ENCODE results near the gene EVI5.
"Not testable (repeated sequence)": the region's sequence is repeated elsewhere in the genome, so short reads cannot be mapped to it uniquely, and the experiment has no call there.

The EVI5 gene

DNA sequence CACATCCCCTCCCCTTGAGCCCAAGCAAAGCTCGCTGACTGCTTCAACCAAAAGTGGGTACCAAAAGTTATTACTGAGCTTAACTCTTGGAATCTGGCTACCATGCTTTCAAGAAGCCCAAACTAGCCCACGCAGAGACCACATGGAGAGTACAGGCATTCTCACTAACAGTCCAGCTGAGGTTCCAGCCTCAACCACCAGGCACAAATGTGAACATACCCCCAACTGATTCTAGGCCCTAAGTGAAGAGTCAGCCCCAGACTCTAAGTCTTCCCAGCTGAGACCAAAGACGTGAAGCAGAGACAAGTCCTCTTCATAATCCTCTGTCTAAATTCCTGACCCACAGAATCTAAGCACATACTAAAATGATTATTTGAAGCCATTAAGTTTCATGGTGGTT, 36.8 kb downstream of the EVI5 start:
- DNase-seq (ENCODE audit: low spot score), result no peak

DNA sequence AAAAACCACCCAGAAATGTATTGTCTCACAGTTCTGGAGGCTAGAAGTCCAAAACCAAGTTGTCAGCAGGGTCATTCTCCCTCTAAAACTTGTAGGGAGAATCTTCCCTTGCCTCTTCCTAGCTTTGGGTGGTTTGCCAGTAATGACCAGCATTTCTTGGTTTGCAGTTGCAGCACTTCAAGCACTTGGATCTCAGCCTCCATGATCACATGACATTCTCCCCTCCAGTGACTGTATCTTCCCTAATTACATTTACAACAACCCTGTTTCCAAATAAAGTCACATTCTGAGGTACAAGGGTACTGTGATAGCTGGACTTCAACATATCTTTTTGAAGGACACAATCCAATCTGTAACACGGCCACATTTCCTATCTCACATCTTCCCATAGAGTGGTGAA, 37.2 kb downstream of the EVI5 start:
- DNase-seq (ENCODE audit: low spot score), result no peak

DNA sequence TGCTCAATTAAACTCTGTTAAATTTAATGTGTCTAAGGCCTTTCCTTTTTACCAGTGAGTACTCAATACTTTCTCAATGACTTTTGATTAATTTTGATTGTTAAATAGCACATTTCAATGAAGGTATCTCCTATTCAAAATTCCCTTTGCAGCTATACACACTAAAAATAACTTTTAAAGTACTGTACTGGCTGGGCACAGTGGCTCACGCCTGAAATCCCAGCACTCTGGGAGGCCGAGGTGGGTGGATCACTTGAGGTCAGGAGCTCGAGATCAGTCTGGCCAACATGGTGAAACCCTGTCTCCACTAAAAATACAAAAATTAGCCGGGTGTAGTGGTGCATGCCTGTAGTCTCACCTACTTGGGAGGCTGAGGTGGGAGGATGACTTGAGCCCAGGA, 38.7 kb downstream of the EVI5 start:
- DNase-seq (ENCODE audit: low spot score), result not testable (repeated sequence)

DNA sequence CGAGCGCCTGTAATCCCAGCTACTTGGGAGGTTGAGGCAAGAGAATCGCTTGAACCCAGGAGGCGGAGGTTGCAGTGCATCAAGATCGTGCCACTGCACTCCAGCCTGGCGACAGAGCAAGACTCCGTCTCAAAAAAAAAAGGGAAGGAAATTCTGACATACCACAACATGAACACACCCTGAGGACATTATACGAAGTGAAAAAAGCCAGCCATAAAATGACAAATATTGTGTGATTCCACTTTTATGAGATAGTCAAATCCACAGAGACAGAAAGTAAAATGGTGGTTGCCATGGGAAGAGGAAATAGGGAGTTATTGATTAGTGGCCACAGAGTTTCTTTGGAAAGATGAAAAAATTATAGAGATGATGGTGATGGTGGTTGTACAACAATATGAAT, 41.7 kb downstream of the EVI5 start:
- DNase-seq (ENCODE audit: low spot score), result no peak

GRCh38 chr1:92739669-92740524, 45.0 kb downstream of the EVI5 start:
- no peak for DNase-seq (ENCODE audit: low spot score)

DNA sequence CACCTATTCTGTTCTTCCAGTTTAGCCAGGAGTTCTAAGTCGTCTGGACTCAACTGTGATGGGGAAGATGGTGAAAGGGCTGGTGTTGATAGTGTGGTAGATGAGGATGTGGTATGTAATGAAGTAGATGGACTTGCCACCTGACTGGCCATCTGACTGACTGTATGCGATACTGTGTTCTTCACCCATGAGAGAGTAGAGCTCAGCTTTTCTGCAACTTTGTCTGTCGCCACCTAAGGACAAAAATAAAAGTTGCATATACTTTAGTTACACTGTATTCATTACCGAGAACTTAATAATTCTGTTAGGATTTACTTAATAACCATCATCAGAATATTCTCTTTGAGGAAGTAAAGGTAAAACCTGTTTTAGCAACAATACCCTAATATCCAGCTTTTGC, 48.5 kb downstream of the EVI5 start:
- DNase-seq (ENCODE audit: low spot score), result no peak

- DNase-seq (ENCODE audit: low spot score), result no peak
These were observed 54.4 kb downstream of the EVI5 start for GRCh38 chr1:92730476-92730875.

GRCh38 chr1:92728697-92729096, 56.2 kb downstream of the EVI5 start:
- DNase-seq (ENCODE audit: low spot score), result no peak

- DNase-seq (ENCODE audit: low spot score), result not testable (repeated sequence)
These were observed 61.2 kb downstream of the EVI5 start for GRCh38 chr1:92723713-92724112.

GRCh38 chr1:92721886-92722285, 63.0 kb downstream of the EVI5 start:
- no peak for DNase-seq (ENCODE audit: low spot score)

DNA sequence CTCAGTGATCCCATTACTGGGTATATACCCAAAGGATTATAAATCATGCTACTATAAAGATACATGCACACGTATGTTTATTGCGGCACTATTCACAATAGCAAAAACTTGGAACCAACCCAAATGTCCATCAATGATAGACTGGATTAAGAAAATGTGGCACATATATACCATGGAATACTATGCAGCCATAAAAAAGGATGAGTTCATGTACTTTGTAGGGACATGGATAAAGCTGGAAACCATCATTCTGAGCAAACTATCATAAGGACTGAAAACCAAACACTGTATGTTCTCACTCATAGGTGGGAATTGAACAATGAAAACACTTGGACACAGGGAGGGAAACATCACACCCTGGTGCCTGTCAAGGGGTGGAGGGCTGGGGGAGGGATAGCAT, 63.8 kb downstream of the EVI5 start:
- not testable (repeated sequence) for DNase-seq (ENCODE audit: low spot score)

GRCh38 chr1:92715476-92715951, 69.4 kb downstream of the EVI5 start:
- not testable (repeated sequence) for DNase-seq (ENCODE audit: low spot score)

GRCh38 chr1:92713939-92714338, 71.0 kb downstream of the EVI5 start:
- DNase-seq (ENCODE audit: low spot score), result no peak

DNA sequence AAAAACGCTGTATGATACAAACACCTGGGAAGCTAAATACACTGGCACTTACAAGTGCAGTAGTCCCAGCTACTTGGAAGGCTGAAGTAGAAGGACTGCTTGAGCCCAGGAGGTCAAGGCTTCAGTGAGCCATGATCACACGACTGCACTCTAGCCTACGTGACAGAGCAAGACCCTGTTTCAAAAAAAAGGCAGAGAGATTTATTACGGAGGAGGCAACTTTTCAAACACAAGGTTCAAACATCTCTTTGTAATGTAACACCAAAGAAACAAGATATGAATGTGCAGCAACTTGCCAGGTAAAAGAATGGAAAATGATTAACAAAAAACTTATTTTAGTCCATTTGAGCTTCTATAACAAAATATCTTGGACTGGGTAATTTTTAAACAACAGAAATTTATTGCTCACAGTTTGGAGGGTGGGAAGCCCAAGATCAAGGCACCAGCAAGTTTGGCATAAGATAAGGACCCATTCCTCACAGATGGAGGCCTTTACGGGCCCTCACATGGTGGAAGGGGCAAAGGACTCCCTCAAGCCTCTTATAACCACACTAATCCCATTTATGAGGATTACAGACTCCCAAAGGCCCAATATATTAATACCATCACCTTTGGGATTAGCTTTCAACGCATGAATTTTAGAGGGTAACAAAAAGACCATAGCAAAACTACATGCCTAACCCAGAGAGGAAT, 73.3 kb downstream of the EVI5 start:
- DNase-seq (ENCODE audit: low spot score), result no peak

GRCh38 chr1:92709738-92710137, 75.2 kb downstream of the EVI5 start:
- DNase-seq (ENCODE audit: low spot score), result no peak

GRCh38 chr1:92708368-92708950, 76.4 kb downstream of the EVI5 start:
- DNase-seq (ENCODE audit: low spot score), result no peak

DNA sequence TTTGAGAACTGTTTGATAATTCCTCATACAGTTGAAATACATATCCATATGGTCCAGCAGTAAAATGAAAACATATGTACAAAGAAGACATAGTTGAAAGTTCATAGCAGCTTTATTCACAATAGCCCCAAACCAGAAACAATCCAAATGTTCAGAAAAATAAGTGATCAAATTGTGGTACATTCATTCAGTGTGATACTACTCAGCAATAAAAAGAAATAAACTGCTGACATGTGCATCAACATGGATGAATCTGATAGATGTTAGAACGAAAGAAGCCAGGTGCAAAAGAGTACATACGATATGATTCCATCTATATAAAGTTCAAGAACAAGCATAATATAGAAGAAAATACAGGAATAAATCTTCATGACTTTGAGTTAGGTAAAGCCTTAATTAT, 77.2 kb downstream of the EVI5 start:
- DNase-seq (ENCODE audit: low spot score), result no peak

GRCh38 chr1:92707292-92707691, 77.6 kb downstream of the EVI5 start:
- DNase-seq (ENCODE audit: low spot score), result no peak

DNA sequence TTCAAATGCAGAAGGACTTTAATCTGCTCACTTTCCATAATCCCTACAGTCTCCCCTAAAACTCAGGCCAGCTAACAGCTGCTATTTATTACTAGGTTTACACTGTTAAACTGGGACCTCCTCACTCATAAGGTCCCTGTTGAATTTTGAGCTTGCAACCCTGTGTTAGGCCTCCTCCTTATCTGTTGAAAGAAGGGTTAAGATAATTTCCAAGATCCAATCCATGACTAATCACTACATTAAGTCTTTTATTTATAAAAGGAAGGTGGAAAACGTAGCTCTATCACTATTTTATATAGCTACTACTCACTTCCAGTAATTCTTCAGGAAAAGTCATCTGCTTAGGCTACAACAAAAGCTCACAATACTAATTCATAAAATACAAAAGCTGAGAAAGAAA, 79.5 kb downstream of the EVI5 start:
- DNase-seq (ENCODE audit: low spot score), result no peak

- no peak for DNase-seq (ENCODE audit: low spot score)
These were observed 83.8 kb downstream of the EVI5 start for GRCh38 chr1:92701147-92701546.

DNA sequence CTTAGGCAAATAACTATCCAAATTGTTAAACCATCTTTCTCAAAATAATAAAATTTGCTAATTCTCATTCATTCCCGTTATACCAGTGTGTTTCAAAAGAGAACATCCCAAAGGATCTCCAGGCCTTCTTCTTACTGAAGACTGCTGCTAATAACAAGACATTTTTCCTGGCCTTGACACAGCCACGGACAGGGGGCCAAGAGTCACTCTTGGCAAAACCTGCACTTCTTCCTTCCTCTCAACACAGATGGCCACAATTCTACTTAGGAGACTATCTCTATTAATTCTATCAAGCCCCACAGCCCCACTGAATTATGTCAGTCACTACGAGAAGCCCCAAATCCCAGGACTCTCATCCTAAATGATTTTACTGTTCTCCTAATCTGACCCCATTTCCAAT, 86.0 kb downstream of the EVI5 start:
- DNase-seq (ENCODE audit: low spot score), result no peak

GRCh38 chr1:92695104-92695503, 89.8 kb downstream of the EVI5 start:
- no peak for DNase-seq (ENCODE audit: low spot score)

DNA sequence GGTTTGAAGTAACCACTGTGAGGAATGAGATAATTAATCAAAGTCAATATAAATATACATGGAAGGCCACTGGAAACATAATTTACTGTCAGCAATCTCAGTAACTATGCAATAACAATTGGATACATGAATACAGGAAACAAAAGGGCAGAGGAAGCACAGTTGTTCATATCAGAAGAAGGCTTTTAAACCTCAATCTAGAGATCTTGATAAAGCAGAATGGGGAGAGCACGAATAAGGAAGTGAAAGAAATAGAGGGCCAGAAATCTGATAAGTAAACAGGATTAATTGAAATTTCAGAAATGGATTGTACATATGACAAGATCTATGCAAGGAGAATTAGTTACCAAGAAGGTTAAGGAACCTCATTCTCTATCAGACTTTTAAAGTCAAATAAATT, 93.0 kb downstream of the EVI5 start:
- no peak for DNase-seq (ENCODE audit: low spot score)
